Left forelimb (tissue), 1 donor: ENCODE results near the gene SLC8A3.
"Not testable (repeated sequence)": the region's sequence is repeated elsewhere in the genome, so short reads cannot be mapped to it uniquely, and the experiment has no call there.

Experiments used
- DNase-seq: peaks from one replicate; pipeline ENCODE4 v3.0.0-alpha.2; 2018; ENCODE audit warnings: low spot score

SLC8A3 gene, protein sequence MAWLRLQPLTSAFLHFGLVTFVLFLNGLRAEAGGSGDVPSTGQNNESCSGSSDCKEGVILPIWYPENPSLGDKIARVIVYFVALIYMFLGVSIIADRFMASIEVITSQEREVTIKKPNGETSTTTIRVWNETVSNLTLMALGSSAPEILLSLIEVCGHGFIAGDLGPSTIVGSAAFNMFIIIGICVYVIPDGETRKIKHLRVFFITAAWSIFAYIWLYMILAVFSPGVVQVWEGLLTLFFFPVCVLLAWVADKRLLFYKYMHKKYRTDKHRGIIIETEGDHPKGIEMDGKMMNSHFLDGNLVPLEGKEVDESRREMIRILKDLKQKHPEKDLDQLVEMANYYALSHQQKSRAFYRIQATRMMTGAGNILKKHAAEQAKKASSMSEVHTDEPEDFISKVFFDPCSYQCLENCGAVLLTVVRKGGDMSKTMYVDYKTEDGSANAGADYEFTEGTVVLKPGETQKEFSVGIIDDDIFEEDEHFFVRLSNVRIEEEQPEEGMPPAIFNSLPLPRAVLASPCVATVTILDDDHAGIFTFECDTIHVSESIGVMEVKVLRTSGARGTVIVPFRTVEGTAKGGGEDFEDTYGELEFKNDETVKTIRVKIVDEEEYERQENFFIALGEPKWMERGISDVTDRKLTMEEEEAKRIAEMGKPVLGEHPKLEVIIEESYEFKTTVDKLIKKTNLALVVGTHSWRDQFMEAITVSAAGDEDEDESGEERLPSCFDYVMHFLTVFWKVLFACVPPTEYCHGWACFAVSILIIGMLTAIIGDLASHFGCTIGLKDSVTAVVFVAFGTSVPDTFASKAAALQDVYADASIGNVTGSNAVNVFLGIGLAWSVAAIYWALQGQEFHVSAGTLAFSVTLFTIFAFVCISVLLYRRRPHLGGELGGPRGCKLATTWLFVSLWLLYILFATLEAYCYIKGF

DNA sequence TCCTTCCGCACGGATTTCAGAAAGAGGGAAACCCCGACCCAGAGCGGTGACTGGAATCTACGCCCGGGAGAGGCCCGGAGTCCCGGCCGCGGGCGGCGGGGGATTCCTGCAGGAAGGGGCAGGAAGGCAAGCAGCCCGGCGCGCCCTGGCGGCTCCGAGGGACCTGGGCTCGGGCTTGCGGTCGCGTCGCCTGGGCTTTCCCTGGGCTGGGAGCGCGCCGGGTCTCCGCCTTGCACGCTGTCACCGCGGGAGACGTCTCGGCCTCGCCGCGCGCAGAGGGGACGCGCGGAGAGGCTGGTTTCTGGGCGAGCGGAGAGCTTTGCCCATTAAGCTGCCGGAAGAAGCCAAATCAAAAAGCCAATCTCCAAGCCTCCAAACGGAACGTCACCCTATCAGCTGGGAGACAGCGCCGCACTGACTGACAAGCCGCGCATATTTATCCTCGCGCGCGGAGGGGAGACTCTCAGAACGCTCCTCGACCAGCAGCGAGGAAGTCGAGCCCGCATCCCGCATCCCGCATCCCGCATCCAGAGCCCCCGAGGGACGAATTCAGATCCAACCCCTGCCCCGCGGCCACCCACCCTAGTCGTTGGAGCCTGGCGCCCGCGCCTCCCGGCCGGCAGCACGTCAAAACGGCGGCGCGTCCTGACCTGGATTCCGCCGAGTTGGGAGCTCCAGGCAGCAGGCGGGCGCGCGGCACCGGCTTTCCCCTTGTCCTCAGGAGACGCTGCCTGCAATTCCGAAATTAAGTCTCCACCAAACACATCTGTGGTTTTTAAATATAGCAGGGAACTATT, at the start of gene SLC8A3:
SLC8A3 (minus strand) TSS at position 293 of the 797 bp plus-strand sequence. CDS start 20,529 bp downstream, outside the sequence.
- DNase-seq: peak; percentile 67

- DNase-seq: no peak
Observed at GRCh38 chr14:70237710-70238109, 49.0 kb upstream of the SLC8A3 start.

- no peak for DNase-seq
Observed at GRCh38 chr14:70234066-70234950, 45.6 kb upstream of the SLC8A3 start.

DNA sequence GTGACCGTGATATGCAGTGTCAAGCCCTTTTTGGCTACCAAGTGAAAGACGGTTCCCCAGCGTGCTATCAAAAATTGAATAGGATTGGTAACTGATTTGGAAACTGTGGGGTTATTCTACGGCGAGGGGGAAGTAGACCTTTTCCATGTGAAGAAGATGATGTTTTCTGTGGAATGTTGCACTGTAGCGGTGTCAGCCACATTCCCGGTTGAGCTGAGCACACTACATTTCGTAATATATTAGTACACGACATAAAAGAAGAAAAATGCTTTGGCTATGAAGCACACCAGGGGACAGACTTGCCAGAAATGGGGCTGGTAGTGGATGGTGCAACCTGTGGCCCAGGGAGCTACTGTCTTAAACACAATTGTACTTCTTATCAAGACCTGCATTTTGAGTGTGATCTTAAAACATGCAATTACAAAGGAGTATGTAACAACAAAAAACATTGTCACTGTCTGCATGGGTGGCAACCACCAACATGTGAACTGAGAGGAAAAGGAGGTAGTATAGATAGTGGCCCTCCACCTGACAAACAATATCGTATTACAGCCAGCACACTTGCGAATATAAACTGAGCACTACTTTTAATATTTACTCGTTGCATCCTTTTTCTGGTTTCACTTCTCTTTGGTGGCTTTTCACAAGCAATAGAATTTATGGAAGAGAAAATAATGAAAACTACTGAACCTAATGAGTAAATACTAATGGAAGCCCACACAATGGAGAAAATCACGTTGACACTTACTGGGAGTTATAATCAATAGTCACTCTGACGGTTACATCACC, 43.2 kb upstream of the SLC8A3 start:
- not testable (repeated sequence) for DNase-seq

DNA sequence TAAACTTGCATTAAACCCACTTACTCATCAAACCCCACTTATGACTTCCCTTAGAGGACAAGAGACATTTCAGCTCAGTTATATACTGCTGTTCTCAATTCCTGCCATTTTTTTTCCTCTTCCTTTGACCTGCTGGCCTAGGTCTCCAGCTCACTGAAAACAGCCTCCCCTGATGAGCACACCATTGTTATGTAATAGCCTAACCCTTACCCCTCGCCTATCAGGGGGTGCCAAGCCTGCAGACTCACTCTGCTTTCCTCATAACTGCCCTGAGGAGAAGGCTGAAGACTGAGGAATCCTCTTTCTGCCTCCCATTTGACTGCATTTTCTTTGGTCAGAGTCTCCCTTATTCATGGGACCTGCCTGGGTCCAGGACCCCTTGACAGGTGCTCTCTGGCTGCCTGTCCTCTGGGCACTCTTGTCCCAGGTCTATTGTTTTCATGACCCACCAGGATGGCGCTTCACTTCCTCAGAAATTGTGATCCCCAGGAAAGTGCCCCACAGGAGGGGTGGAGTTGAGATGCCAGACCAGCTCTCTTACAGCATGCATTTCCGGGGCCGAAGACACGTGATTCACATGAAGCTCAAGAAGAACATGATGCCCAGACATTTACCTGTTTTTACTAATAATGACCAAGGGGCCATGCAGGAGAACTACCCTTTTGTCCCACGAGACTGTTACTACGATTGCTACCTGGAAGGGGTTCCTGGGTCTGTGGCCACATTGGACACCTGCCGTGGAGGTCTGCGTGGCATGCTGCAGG, 41.3 kb upstream of the SLC8A3 start:
- DNase-seq: not testable (repeated sequence)

DNA sequence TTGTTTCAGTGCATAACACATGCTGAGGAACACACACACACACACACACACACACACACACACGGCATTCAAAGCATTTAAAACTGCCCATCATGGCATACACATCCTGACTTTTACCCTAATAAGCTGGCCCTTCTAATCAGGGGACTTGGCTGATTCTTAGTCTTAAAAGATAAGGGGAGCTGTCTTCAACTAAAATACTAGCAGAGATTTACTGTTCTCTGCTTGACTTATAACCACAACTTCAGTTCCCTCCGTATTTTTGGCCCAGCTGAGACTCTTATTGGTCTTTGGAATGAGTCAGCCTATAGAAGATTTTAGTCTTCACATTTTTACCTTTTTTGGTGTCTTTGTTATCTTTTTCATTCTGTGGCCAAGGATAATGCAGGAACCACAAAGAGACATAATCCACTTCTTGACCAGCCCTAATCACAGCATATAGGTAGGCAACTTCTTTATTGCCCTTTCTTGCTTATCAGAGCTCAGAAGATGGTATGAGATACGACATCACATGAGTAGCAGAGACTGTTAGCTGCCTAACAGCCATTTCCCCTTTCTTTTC, 25.1 kb upstream of the SLC8A3 start:
- DNase-seq: no peak

- DNase-seq: no peak
Observed at GRCh38 chr14:70212752-70213151, 24.0 kb upstream of the SLC8A3 start.

GRCh38 chr14:70208380-70208779, 19.6 kb upstream of the SLC8A3 start:
- DNase-seq: no peak

- no peak for DNase-seq
Observed at GRCh38 chr14:70203686-70204085, 14.9 kb upstream of the SLC8A3 start.

- DNase-seq: no peak
Observed at GRCh38 chr14:70201994-70202393, 13.2 kb upstream of the SLC8A3 start.

DNA sequence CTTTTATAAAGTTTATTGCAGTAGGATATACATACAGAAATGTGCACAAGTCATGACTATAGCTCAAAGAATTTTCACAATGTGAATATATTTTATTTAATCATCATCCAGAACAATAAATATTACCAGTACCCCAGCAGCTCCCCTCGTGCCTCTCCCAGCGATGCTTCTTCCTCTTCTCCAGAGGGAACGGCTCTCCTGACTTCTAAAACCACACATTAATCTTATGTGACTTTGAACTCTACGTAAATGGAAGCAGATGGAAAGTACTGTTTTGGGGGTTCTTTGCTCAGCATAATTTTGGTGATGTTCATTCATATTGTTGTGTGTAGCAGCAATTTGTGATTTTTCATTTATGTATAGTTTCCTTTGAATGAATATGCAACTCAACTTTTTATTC, 4.6 kb upstream of the SLC8A3 start:
- DNase-seq: no peak

- DNase-seq: no peak
Observed at GRCh38 chr14:70192915-70193314, 4.2 kb upstream of the SLC8A3 start.

DNA sequence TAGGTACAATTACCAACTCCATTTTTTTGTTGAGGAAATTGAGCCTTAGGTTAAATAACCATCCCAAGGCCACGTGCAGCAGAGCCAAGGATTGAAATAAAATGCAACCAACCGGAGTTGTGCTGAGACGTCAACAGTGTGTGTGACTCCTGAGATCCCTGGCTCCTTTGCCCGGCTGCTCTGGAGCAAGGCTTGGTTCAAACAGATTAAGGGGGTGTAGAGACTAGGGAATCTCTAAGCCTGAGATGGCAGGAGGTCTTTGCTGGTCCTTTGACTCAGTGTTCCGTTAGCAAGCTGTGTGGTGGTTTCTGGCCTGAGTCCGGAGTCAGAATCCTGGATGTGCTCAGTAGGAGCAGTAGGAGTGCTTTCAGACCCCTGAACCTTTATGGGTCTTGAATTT, 1.4 kb upstream of the SLC8A3 start:
- no peak for DNase-seq

- DNase-seq: no peak
Observed at GRCh38 chr14:70189456-70190077, 816 bp upstream of the SLC8A3 start.

- DNase-seq: no peak
Observed at GRCh38 chr14:70188322-70188658, 461 bp downstream of the SLC8A3 start.

GRCh38 chr14:70186900-70187451, 1.8 kb downstream of the SLC8A3 start:
- DNase-seq: no peak

DNA sequence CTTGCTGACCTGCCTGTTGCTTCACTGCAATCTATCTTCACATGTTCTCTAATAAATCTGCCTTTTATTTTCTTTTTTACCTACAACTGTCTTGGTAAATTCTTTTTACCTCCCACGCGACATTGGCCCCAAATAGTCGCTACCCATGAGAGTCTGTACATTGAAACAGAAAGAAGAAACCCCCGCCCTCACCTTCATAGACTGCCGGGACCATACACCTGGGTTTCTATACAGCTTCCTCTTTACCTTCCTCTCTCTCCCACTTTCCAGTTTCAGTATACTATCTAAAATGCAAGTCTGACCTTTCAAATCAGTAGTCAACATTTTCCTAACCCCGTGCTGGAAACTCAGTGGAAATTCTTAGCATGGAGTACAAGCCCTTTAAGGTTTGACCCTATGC, 4.8 kb downstream of the SLC8A3 start:
- DNase-seq: no peak

GRCh38 chr14:70181276-70181675, 7.5 kb downstream of the SLC8A3 start:
- DNase-seq: no peak

DNA sequence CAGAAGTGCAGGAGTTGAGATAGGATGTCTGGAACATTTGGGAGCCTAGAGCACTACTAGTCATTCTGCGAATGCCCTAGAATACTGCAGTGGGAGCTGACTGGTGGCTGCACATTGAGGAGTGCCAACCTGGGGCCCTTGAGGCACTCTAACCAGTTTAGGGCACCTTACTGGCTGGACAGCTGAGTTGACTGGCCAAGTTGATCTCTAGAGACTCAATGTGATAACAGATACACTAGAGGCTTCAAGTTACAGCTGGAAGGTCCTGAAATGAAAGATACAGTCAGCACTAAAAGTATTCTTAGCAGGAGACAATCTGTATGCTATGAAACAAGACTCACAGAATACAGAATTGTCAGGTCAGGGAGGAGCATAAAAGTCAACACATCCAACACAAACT, 8.0 kb downstream of the SLC8A3 start:
- DNase-seq: no peak
